Midbrain (tissue), 1 donor: ENCODE data around the gene SPDL1.
A peak's percentile ranks its signal among the peaks of the same experiment; 100 is the strongest.

ENCODE experiments used
- DNase-seq: peaks from one replicate; lab custom pipeline; 2025; lab: John Stamatoyannopoulos, UW

Gene SPDL1

GRCh38 chr5:169583424-169584220 is at the start of gene SPDL1:
SPDL1 (plus strand) TSS chr5:169583773; CDS start chr5:169588417, 4,644 bp downstream.
- peak; percentile 96 for DNase-seq

- no peak for DNase-seq
These were observed 49.2 kb upstream of the SPDL1 start for GRCh38 chr5:169534311-169534880.

- DNase-seq, result no peak
These were observed 48.6 kb upstream of the SPDL1 start for GRCh38 chr5:169534939-169535338.

GRCh38 chr5:169538944-169539343 is 44.6 kb upstream of the SPDL1 start:
- no peak for DNase-seq

DNA sequence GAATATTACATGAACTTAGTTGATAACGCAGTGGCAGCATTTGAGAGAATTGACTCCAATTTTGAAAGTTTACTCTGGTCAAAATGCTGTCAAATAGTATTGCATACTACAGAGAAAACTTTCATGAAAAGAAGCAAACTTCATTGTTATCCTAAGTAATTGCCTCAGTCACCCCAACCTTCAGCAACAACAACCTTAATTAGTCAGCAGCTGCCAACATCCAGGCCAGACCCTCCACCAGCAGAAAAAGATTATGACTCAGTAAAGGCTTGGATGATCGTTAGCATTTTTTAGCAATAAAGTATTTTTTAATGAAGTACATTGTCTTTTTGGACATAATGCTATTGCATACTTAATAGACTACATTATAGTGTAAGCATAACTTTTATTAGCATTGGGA is 40.8 kb upstream of the SPDL1 start:
- DNase-seq, result no peak

DNA sequence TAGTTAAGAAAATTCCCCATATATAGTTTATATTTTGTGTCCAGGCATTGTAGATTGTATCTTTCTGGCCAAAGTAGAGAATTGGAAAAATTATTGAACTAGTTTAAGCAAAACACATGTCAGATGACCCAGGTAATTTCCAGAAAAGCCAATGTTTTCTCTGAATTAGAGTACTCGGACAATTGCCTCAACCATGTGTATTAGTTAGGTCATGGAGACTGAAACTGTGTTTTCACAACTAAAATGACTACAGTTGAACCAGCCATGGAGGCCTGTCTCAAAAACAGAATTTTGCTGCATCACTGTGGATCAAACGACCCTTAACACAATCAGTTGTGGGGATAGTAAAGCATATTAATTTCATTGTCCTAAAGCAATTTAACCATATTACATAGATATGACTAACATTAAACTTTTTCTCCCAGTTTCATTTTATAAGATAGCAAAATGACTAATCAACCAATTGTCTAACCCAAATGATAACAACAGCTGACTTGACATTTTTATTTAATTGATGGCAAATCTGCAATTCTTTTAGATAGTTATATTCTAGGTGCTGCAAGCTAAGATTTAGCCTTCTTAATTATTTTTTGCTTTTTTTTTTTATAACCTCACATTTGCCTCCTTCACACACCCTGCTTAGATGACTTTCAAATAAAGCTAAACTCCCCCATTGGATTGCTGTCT is 39.2 kb upstream of the SPDL1 start:
- DNase-seq, result no peak

GRCh38 chr5:169545762-169546161 is 37.8 kb upstream of the SPDL1 start:
- DNase-seq, result no peak

- no peak for DNase-seq
These were observed 37.2 kb upstream of the SPDL1 start for GRCh38 chr5:169546346-169546745.

DNA sequence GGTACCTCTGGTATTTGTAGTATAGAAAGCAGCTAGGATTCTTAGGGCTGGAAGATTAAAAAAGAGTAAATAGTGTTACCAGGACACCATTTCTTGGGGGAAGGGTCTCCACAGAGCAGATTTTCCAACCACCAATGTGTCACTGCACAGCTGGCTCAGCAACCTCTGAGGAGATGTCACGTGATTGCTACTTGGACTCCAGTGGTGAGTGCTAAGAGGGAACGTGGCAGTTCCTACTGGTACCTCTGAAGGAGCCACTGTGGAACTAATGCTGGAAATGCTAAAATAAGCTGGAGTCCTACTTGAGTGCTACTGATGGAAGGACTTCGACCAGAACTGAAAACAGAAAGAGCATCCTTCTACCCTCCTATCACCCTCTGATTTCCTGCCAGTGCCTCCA is 36.1 kb upstream of the SPDL1 start:
- DNase-seq, result no peak

DNA sequence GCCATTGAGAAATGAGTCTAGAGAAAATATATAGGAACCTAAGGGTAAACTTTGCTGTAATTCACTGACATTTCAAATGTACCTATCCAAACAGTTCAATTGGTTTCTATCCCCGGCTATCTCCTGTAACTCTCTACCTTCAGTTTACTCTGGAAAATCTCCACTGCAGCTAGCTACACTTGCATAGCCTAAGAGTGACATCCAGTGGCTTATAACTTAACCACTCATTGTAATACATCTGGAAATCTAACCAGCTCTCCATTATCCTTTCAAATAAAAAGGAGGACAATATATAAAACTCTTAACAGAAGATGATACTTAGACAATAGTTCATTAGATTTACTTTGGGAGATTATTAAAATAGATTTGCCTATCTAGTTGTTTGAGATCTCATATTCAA is 35.3 kb upstream of the SPDL1 start:
- peak; percentile 21 for DNase-seq

DNA sequence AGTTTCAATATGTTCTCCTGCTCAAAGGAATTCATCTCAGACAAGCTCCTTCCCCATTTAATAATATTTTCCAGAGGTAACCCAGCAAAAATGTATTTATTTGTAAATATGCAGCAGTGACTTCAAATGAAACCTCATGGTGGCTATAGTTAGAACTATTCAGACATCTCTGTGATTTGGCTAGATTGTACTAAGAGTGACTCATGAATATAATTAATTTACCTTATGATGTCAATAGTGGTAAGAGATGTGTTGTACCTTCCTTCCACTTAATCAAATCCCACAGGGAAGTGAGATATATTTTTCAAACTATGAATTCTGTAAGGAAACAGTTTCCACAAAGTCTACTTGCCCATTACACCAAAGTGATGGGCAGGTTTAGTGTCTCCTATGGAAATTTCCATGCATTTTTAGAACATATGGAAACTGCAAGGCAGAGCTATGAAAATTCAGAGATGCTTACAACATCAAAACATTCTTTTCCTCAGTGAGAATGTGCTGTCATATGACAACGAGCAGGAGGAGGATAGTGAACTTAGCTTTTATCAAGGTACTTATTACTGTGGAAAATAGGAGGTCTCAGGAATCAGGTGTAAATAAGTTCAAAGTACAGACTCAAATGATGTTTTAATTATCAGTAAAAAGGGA is 34.0 kb upstream of the SPDL1 start:
- no peak for DNase-seq

GRCh38 chr5:169550227-169550626 is 33.3 kb upstream of the SPDL1 start:
- DNase-seq, result no peak

DNA sequence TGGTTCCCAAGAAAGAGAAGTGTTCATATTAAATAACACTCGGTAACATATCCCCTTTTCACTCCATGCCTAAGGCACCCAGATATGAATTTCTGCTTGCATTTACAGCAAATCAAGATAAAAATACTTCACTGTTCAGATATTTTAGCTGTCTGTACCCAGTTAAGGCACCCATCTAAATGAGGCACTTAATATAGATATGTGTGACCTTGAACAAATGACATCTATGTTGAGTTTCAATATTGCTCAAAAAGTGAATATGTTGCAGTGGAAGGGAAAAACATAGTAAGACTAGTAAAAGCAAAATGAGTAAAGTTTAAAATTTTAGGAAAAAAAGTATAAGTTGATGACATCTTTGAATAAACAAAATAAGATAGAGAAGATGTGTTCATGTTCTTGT is 32.4 kb upstream of the SPDL1 start:
- DNase-seq, result no peak

DNA sequence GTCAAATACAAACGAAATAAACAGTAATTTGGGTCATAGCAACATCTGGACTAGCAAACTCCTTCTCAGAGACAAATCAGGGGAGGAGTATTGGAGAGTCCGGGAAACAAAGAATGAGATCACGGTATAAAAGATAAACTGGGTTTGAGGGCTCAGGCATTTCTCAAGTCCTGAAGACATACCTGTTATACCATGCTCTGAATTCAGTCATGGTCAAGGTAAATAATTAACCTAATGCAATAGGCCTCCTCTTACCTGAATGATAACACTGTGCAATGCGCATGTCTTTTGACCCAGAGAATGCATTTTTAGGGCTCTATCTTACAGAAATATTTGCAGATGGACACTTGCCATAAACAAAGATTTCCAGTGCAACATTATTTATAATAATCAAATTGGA is 31.9 kb upstream of the SPDL1 start:
- no peak for DNase-seq

- DNase-seq, result no peak
These were observed 29.3 kb upstream of the SPDL1 start for GRCh38 chr5:169554251-169554650.

GRCh38 chr5:169557838-169558237 is 25.7 kb upstream of the SPDL1 start:
- DNase-seq, result no peak

DNA sequence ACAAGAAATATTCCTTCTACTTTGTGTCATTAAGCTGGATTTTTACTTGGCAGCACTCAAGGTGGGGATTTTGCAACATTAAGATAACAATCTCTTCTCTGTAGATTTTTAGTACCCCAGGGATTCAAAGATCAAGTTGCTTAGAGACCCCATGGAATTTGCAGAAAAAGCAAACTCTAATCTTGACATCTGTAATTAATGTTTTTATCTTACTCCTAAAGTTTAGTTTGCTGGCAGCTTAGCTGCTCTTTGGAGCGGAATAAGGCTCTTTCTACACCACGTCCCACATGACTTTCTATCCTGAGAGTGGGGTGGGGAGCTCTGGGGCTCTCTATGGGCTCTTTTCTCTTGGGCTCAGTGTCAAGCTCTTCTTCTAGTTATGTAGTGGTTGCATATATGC is 21.7 kb upstream of the SPDL1 start:
- no peak for DNase-seq

DNA sequence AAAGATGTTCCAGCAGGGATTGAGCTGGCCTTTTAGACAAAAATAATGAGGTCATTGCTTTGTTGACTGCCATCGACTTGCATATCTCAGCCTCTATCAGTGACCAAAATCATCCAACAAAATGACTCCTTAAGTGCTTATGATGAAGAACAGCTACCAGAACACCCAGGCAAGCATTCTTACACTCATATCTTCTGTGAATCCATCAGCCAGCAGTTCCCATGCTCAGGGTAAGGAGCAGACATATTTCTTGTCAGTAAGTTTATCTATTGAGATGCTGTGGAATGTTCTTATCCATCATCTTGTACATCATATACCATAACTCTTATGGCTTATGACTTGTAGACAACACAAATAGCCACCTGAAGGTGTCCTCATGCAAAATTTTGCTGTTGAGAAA is 20.2 kb upstream of the SPDL1 start:
- DNase-seq, result no peak

GRCh38 chr5:169566202-169566601 is 17.4 kb upstream of the SPDL1 start:
- DNase-seq, result no peak

DNA sequence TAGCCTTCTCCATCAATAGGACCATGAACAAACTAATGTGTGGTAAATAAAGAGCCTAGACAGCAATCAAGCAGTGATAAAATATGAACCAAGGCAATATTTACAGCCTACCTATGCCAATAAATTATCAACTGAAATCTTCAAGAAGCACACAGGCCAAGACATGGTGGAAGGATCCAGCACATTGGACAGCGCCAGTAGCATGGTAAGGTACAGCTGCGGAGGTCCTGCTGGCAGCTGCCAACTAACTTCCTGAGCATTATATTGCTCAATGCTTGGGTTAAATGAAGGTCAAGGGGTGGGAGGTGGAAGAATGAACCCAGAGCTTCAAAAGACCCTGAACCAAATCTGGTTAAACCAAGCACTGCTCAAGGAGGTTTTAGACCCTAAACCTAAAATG is 16.5 kb upstream of the SPDL1 start:
- DNase-seq, result no peak

DNA sequence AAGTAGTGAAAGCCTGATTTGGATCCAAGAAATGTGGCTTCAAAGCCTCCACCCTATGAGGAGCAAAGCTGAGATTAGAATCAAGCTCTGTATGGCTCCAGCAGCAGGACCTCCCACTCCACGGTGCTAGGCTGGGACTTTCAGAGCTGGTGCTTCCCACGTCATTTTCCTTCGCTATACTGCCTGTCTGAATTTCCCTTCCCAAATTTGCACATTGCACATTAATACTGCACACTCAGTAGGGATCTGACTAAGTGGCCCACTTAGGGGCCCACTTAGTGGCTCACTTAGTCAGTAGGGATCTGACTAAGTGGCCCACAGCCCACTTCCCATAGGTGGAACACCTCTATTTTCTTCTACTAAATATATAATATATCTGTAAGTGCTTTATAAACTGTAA is 14.1 kb upstream of the SPDL1 start:
- no peak for DNase-seq

GRCh38 chr5:169571355-169571754 is 12.2 kb upstream of the SPDL1 start:
- DNase-seq, result no peak

DNA sequence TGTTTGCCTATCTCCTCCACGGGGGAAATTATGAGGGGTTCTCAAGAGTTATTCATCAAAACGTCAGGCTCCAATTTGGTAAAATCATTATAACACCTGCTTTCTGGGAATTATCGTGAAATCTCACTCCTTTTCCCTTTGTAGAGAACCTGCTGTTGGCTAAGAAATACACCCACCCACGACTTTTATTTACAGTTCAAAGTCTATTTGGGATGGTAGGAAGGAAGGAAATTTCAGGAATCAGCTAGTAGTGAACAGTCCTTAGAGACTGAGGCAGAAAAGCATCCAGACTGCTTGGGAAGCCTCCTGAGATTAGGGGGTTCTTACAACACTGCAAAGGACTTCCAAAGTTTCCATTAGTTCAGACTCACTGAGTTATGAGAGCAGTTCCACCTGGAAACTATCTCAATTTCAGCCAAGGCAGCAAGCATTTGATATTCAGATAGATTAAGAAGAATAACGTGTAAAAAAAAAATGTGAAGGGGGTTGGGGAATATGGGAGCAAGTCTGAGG is 9.4 kb upstream of the SPDL1 start:
- no peak for DNase-seq
